Measurements from ENCODE around the gene PLEKHB1.
A peak's percentile ranks its signal among the peaks of the same experiment; 100 is the strongest.

PLEKHB1 gene

GRCh38 chr11:73645972-73646631 is at the start of gene PLEKHB1:
PLEKHB1 (plus strand) TSS chr11:73646581; CDS start chr11:73646609, 28 bp downstream.
- DNase-seq: no peak

GRCh38 chr11:73597336-73597955 is 48.9 kb upstream of the PLEKHB1 start:
- peak in 17 of 58 donors; percentile 14 to 70 (median 41) for DNase-seq

DNA sequence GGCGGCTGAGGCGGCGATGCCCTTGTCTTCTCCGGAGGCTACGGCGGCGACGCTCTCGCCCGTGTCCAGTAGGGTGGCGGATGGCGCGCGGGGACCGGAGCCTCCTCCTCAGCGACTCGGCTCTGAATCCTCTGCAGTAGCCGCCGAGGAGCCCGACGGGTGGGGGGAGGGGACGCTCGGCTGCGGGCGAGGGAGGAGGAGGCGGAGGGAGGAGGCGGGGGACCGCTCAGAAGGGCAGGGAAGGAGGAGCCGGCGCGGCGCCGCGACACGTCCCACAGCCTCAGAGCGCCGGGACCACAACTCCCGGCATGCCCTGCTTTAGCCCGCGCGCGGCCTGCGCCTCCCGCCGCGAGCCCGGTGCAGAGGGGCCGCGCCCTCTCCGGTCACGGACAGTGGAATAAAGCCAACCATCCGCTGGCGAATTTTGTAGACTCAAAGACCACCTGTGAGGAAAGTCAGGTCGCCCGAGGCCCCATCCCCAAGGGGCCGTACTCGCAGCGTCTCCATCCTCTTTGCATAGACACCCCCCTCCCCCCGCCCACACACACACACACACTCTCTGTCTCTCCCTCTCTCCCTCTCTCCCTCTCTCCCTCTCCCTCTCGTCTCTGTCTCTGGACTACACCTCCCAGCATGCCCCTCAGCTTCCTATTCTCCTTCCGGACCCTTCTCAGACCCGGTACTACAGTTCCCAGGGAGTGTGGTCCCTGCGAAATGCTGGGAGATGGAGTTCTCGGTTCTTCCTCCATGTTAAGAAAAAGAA is 48.2 kb upstream of the PLEKHB1 start, which contains the start of gene FAM168A:
FAM168A (minus strand) TSS at position 157 of the 763 bp plus-strand sequence. CDS start 129,638 bp downstream, outside the sequence.
- DNase-seq: peak; percentile 80 to 99 (median 95)

DNA sequence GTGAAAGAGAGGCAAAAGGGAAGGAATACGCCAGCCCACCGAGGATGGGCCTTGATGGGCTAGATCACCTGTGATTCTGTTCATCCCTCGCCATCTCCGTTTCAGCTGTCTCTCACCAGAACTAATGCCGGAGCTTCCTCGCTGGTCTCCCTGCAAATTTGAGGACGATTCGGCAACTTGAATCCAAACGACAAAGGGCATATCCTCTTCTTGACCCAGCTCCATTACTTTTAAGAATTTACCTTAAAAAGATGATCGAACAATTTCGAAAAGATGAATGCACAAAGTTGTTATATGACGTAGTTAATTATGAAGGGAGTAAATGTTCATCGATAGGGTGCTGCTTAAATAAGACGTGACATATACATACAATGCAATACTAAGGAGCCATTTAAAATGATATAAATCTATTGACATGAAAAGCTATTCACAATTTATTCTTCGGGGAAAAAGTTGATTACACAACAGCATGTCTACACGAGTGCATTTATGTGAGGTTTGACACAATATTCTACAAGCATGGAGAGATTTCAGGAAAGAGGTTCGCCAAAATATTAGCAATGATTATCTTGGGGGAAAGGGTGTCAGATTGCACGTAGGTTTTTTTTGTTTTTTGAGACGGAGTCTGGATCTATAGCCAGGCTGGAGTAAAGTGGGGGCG is 47.5 kb upstream of the PLEKHB1 start:
- no peak for DNase-seq

DNA sequence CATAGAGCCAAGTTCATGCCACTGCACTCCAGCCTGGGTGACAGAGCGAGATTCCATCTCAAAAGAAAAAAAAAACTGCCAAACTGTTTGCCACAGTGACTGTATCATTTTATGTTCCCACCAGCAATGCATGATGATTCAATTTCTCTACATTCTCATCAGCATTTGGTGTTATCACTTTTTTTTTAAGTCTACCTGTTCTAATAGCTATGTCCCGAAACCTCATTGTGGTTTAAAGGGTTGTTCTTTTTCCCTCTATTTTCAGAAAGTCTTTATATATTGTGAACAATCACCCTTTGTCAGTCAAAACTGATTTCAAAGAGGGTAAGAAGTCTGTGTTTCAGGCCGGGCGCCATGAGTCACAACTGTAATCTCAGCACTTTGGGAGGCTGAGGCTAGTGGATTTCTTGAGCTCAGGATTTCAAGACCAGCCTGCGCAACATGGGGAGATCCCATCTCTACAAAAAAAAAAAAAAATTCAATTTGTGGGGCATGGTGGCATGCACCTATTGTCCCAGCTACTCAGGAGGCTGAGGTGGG is 33.7 kb upstream of the PLEKHB1 start:
- no peak for DNase-seq

- DNase-seq: no peak
Observed at GRCh38 chr11:73614591-73614990, 31.8 kb upstream of the PLEKHB1 start.

DNA sequence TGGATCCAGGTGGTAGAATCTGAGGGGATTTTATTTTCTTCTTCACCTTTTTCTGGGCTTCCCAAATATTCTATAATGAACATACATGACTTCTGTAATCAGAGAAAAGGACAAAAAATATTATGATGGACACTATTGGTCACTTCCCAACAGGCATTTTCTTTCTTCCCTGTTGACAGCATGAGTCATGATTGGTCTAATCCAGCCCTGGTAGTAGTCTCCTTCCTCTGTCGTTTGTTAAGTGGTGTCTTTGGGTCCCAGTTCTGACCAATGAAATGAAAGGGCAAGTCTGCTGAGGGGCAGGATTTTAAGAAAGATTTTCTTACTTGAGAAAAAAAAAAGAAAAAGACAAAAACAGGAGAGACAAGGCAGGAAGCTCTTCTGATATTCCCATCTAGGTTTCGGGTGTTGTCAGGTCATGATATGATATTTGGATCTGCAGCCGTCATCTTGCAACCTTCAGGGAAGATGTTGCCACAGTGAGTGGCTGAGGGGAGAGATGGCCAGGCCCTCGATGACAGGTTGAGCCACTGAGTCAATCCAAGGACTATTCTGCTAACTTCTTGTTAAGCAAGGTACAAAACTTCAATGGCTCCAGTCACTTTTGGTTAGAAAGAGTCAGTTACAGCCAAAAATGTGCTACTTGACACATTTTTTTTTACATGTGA is 23.3 kb upstream of the PLEKHB1 start:
- no peak for DNase-seq

DNA sequence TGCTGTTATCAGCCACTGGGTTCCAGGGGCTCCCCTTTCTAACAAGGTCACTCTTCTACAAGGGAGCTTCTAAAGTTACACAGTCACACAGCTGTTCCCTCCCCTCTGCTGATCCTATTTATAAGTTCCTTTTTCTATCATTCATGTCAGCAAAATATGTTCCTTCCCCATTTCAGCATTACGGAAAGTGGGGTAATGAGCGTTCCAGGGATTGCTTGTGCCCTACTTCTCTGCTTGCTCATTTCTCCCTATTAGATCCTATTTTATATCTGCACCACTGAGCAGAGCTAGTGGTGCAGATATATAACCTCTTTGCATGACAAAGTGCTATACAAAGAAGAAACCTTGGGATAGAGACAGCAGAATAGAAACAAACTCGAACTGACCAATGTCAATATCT is 22.7 kb upstream of the PLEKHB1 start:
- peak in 4 of 58 donors; percentile 5 to 44 (median 14) for DNase-seq

DNA sequence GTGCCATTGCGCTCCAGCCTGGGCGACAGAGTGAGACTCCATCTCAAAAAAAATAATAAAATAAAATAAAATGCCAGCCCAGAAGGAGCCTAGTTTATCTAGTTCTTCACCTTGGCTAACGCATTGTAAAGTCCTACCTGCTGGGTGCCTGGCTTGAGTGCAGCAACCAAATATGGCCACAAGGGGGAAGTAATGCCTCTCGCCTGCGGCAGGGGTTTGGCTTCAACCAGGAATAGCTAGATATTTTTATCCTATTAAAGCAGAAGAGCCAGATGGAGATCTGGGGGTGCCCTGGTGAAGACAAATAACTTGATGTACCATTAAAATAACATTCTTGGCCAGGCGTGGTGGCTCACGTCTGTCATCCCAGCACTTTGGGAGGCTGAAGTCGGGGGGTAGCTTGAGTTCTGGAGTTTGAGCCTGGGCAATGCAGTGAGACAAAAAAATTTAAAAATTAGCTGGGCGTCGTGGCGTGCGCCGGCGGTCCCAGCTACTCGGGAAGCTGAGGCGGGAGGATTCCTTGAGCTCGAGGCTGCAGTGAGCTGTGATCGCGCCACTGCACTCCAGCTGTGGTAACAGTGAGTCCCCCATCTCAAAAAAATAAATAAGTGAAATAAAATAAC is 20.6 kb upstream of the PLEKHB1 start:
- peak in 57 of 58 donors; percentile 6 to 87 (median 60) for DNase-seq

DNA sequence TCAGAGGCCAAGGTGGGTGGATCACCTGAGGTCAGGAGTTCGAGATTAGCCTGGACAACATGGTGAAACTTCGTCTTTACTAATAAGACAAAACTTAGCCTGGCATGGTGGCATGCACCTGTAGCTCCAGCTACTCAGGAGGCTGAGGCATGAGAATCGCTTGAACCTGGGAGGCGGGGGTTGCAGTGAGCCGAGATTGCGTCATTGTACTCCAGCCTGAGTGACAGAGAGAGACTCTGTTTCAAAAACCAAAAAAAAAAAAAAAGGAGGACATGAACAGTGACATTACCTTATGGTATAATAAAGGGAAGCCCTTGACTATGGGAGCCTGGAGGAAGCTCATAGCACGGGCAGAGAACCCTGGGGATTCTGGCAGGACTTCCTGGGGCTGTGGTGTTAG is 16.5 kb upstream of the PLEKHB1 start:
- DNase-seq: no peak

DNA sequence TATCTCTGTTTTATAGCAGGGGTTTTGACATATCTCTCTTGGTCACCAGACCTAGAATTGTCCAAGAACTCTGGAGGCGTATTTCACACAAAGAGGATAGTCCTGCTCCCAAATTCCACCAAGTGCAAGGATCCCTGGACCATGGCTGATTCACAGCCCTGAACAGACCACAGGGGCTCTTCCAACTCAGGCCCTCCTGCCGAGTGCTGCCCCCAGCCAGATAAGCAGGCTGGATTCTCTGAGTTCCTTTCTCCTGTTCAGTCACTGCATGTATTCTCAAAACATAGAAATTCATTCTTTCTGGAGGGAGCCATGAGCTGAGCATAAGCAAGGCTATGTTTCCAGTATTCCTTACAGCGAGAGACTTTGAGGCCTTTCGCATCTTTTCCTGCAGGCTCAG is 13.4 kb upstream of the PLEKHB1 start:
- no peak for DNase-seq

GRCh38 chr11:73633999-73634398 is 12.4 kb upstream of the PLEKHB1 start:
- DNase-seq: no peak

DNA sequence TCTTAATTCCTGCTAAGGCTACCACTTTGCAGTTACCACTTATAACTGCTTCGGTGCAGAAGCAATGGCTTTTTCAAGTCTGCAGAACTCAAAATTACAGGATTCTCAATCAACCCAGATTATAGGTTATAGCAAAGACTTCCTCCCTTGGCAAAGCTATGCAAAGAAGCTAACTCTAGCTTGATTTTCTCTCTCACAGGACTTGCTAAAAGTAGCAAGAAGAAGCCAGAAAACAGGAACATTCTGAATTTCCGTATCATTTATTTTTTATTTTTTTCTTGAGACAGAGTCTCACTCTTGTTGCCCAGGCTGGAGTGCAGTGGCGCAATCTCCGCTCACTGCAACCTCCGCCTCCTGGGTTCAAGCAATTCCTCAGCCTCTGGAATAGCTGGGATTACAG is 10.7 kb upstream of the PLEKHB1 start:
- DNase-seq: no peak

DNA sequence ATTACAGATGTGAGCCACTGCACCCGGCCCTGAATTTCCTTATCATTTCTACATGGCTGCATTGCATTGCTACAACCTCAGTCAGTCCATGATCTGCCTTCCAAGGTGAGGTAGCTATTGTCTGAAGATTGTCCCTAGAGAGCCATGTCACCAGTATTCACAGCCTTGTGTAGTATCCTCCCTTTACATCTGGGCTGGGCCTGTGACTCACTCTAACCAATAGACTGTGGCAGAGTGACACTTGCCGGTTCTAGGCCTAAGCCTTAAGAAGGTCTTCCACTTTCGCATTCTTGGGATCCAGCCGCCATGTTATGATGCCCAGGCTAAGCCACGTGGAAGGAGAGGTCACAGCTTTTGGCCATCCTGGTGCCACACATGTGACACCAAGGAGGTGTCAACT is 10.1 kb upstream of the PLEKHB1 start:
- no peak for DNase-seq

DNA sequence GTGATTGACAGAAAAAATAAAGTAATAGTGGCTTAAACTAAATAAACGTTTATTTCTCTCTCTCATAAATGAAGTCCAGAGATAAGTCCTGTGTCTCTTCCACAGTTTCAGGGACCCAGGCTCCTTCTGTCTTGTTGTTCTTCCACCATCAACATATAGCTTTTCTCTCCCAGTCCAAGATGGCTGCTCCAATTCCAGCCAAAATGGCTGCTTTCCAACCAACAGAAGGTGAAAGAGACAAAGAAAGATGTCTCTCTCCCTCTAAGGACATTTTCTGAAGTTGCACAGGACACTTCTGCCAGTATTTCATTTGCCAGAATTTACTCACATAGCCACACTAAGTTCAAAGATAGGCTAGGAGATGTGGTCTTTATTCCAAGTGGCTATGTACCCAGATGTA is 9.4 kb upstream of the PLEKHB1 start:
- DNase-seq: no peak

DNA sequence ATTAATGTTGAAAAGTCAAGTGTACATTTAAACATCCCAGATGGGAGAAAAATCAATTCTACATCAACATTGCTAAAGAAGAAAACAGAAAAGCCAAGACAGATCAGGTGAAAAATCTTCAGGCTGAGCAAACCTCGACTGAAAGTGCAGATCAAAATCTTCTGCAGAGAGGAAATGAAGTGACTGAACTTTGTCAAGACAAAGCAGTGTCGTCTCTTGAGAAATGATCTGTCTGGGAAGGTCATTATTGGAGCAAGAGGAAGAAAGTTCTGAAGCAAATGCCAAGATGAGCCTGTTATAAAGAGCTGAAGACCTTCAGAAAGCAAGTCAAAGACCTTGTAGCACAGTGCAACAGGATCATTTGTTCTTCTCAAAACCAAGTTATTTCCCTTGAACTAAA is 5.8 kb upstream of the PLEKHB1 start:
- DNase-seq: no peak

- DNase-seq: no peak
Observed at GRCh38 chr11:73641668-73642067, 4.7 kb upstream of the PLEKHB1 start.

DNA sequence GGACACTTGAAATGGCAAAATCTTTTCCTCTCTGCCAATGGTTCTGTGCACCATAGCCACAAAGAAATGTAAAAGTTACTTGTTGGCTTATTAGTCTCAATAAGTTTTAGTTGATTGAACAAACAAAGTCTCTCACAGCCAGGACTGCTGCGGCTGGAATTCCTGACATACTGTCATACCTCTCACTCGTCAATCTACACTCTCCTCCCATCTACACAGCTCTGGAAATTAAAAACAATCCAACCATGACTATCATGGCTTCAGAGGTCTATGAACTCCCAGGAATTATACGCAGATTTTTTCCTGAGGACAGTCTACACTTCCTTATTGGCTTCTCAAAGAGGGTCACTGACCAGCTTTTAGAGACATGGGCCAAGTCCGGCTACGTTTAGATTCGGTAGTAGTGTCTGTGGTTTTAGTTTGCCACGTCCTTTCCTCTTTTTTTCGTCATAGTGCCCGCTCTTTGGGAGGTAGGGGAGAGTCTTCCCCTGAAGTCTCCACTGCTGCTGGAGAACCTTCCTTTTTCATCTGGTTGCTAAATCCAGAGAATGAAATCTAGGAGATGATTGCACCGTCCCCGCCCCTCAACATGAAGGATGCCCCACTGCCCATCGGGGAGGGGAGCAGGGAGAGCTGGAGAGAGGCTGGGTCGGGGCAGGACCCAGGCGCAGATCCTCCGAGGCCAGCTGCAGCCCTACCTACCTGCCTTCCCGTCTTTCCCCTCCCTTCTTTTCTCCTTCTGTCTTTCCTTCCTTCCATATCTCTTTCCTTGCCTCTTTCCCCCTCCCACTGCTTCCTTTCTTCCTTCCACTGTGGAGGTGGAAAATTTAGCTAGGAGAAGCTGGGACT is 1.0 kb upstream of the PLEKHB1 start:
- DNase-seq: no peak

DNA sequence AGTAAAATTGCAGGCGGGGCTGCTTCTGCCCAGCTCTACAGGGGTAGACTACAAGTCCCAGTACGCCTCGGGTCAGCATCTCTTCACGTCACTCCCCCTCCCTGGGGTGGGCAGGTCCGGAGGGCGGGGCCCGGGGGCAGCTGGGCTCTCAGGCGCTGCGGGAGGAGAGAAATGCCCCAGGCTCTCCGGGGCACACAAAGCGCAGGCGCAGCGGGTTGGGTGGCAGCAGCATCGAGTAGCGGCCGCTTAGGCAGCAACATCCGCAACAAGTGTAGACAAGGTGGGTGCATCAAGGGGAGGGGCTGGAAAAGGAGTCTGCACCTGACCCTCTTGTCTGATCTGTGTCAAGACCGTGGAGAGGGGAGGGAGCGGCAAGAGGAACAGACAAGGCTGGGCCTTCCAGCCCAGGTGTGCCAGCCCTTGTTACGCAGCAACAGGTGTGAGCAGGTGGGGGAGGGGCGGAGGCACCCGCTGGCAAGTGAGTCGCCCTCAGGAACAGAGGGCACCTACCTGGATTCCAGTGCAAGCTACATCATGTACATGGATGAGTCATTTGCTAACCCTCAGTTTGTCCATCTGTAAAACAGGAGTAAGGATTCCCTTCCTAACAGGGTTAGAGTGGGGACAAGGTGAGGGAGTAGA is 1.2 kb downstream of the PLEKHB1 start:
- DNase-seq: peak; percentile 18 to 98 (median 92)

All from anterior cingulate cortex (tissue), 58 donors.